Measurements from ENCODE around the gene GPR78.

- TF ChIP-seq CTCF (IDR thresholded peaks at IDR 0.05): no peak
- TF ChIP-seq POLR2A (IDR thresholded peaks at IDR 0.05): no peak
These were observed 4.7 kb upstream of the GPR78 start for GRCh38 chr4:8575457-8575856.
